Endothelial cell of umbilical vein (primary cell): ENCODE measurements around the gene EPB41L2. TPM values are rescaled to one million over a fixed set of nuclear protein-coding genes. Genes with fewer than 3 reads are reported as not detected.

ENCODE experiments used
- BruUV-seq: library from RNA; stranded (reverse); fragments of 400-500 nt; replicated peaks from 2 replicates; lab custom pipeline; 2021; lab: Mats Ljungman, UMichigan
- CTCF ChIA-PET: fragments of 300-600, 350-600 bp; sonication (Branson Sonifier 250); formaldehyde crosslinking; loops from one replicate; lab custom pipeline; 2021; ENCODE audit warnings: antibody characterized with exemption, inconsistent platforms; lab: Charles Lee
- POLR2A ChIA-PET: fragments of 300-600, 350-600 bp; sonication (Branson Sonifier 250); formaldehyde crosslinking; loops from one replicate; lab custom pipeline; 2021; ENCODE audit warnings: antibody characterized with exemption, inconsistent platforms; lab: Charles Lee
- DNase-seq: peaks from one replicate; pipeline ENCODE4 v3.0.0-alpha.2; 2011; ENCODE audit warnings: low read depth, low spot score
- FAIRE-seq: peaks from 2 replicates; lab custom pipeline; 2011; peaks lifted over from hg19 to GRCh38; lab: Jason Lieb, UNC
- H2AFZ ChIP-seq: 2 replicates; pipeline ENCODE4 v1.6.0; 2012; ENCODE audit warnings: low read depth, low read length, control low read depth, inconsistent platforms
- H3K27ac ChIP-seq: 2 replicates; pipeline ENCODE4 v1.5.1; 2011; ENCODE audit warnings: low read depth, mild to moderate bottlenecking, control low read depth, low read length, moderate library complexity; ENCODE audit not compliant: insufficient read depth
- H3K27me3 ChIP-seq, 2 experiments: 2 replicates each; pipeline versions ENCODE4 v1.6.0 to v1.6.1; 2011; ENCODE audit warnings: low read length in 2 of 2, mixed read lengths in 1 of 2; ENCODE audit not compliant: control insufficient read depth in 2 of 2, insufficient read depth in 2 of 2
- H3K36me3 ChIP-seq, 2 experiments: 2 replicates in 1 of 2; 3 replicates in 1 of 2; pipeline ENCODE4 v1.5.1; 2011; ENCODE audit warnings: low read length in 2 of 2, mild to moderate bottlenecking in 1 of 2, moderate library complexity in 1 of 2; ENCODE audit not compliant: control insufficient read depth in 2 of 2, insufficient read depth in 2 of 2; ENCODE audit errors: extremely low read depth in 1 of 2
- H3K4me1 ChIP-seq: 3 replicates; pipeline ENCODE4 v1.5.1; 2011; ENCODE audit warnings: mild to moderate bottlenecking, low read length; ENCODE audit not compliant: control insufficient read depth, insufficient read depth; ENCODE audit errors: extremely low read depth
- H3K4me2 ChIP-seq: 2 replicates; pipeline ENCODE4 v1.6.1; 2011; ENCODE audit warnings: low read length, control low read depth, mixed read lengths; ENCODE audit not compliant: insufficient read depth
- H3K4me3 ChIP-seq, 3 experiments: fragments of 200-600 bp in 1 of 3; sonication (generic), shearing (Covaris generic) in 1 of 3; replicated peaks in 1 of 3; 2 replicates each; pipeline ENCODE4 v1.5.1; 2011 to 2016; ENCODE audit warnings: control low read depth in 3 of 3, low read length in 3 of 3, mild to moderate bottlenecking in 2 of 3, inconsistent platforms in 1 of 3, low read depth in 1 of 3, moderate library complexity in 1 of 3; ENCODE audit not compliant: insufficient read depth in 1 of 3
- H3K79me2 ChIP-seq: 2 replicates; pipeline ENCODE4 v1.6.0; 2012; ENCODE audit warnings: low read length, inconsistent platforms; ENCODE audit not compliant: control insufficient read depth, insufficient read depth
- H3K9ac ChIP-seq: replicated peaks from 2 replicates; pipeline ENCODE3; 2011; ENCODE audit warnings: low read length, control low read depth; ENCODE audit not compliant: insufficient read depth; ENCODE audit errors: extremely low read depth
- H3K9me1 ChIP-seq: replicated peaks from 3 replicates; pipeline ENCODE4 v1.6.0; 2011; ENCODE audit warnings: mild to moderate bottlenecking, low read length; ENCODE audit not compliant: control insufficient read depth, insufficient read depth; ENCODE audit errors: extremely low read depth
- H3K9me3 ChIP-seq: replicated peaks from 2 replicates; pipeline ENCODE4 v1.5.1; 2012; ENCODE audit warnings: low read length, inconsistent platforms; ENCODE audit not compliant: control insufficient read depth, insufficient read depth
- H4K20me1 ChIP-seq: replicated peaks from 2 replicates; pipeline ENCODE3; 2011; ENCODE audit warnings: mild to moderate bottlenecking, low read length; ENCODE audit not compliant: control insufficient read depth, insufficient read depth; ENCODE audit errors: extremely low read depth
- CTCF ChIP-seq, 2 donors: IDR thresholded peaks; 1 replicate in 1 of 2; 2 replicates in 1 of 2; pipeline ENCODE4 v1.5.1; 2011; ENCODE audit warnings: low read length in 2 of 2, mild to moderate bottlenecking in 2 of 2, moderate library complexity in 2 of 2, control low read depth in 1 of 2, inconsistent platforms in 1 of 2, low read depth in 1 of 2; ENCODE audit not compliant: insufficient read depth in 1 of 2; ENCODE audit errors: extremely low read depth in 1 of 2
- EZH2 ChIP-seq: IDR thresholded peaks from 2 replicates; pipeline ENCODE4 v1.6.1; 2012; ENCODE audit warnings: borderline replicate concordance, low read depth, mild to moderate bottlenecking, moderate library complexity, low read length, inconsistent platforms; ENCODE audit not compliant: severe bottlenecking
- FOS ChIP-seq: IDR thresholded peaks from 2 replicates; pipeline ENCODE4 v1.6.1; 2011; ENCODE audit warnings: mild to moderate bottlenecking, low read length, moderate library complexity, borderline replicate concordance; ENCODE audit not compliant: insufficient read depth
- GATA2 ChIP-seq: IDR thresholded peaks from 2 replicates; pipeline ENCODE4 v1.7.0; 2011; ENCODE audit warnings: low read depth, mild to moderate bottlenecking, moderate library complexity, mixed read lengths, low read length; ENCODE audit not compliant: insufficient read length, insufficient read depth
- JUN ChIP-seq: IDR thresholded peaks from 2 replicates; pipeline ENCODE4 v1.6.1; 2011; ENCODE audit warnings: borderline replicate concordance, low read depth; ENCODE audit not compliant: insufficient read length, insufficient read depth
- MAX ChIP-seq: IDR thresholded peaks from 2 replicates; pipeline ENCODE4 v1.6.1; 2011; ENCODE audit not compliant: insufficient read depth, insufficient read length
- MYC ChIP-seq: IDR thresholded peaks from one replicate; pipeline ENCODE4 v1.6.1; 2011; ENCODE audit warnings: mild to moderate bottlenecking, low read depth, low read length
- POLR2A ChIP-seq: IDR thresholded peaks from 2 replicates; pipeline ENCODE4 v1.6.1; 2012; ENCODE audit warnings: low read depth, mild to moderate bottlenecking, control low read depth, low read length
- POLR2AphosphoS5 ChIP-seq: IDR thresholded peaks from 2 replicates; pipeline ENCODE4 v1.6.1; 2012; ENCODE audit warnings: low read depth, mild to moderate bottlenecking, control low read depth, low read length, moderate library complexity; ENCODE audit not compliant: insufficient read depth
- dilution Hi-C: fragments of 300-500 bp; cut with MboI; formaldehyde crosslinking; loops from one replicate; pipeline ENCODE4 v1.15.0; 2019; ENCODE audit warnings: low sequenced_read_pairs; ENCODE audit not compliant: extremely low pct_ligation_motif_present
- intact Hi-C: fragments of 100-400 bp; cut with micrococcal nuclease; formaldehyde crosslinking; loops from one replicate; pipeline ENCODE4 v1.10.0; 2022
- polyA plus RNA-seq, 4 experiments: library from polyadenylated mRNA; depleted of rRNA in 3 of 4; stranded (reverse) in 3 of 4; unstranded in 1 of 4; fragments of >200 nt; gene quantifications; 2 replicates each; pipeline versions ENCODE4 v1.2.1 to v1.2.3, GENCODE V29; 2011 to 2012; ENCODE audit warnings: missing spikeins in 1 of 4
- total RNA-seq: library from RNA; stranded (reverse); gene quantifications from 2 replicates; pipeline ENCODE4 v1.2.3, GENCODE V29; 2021

Gene EPB41L2
- total and polyA plus RNA-seq, 2 donors (not counting 3 experiments of a cell fraction or from before 2014, with no cell fraction given), result 26.5 to 87.7 TPM

DNA sequence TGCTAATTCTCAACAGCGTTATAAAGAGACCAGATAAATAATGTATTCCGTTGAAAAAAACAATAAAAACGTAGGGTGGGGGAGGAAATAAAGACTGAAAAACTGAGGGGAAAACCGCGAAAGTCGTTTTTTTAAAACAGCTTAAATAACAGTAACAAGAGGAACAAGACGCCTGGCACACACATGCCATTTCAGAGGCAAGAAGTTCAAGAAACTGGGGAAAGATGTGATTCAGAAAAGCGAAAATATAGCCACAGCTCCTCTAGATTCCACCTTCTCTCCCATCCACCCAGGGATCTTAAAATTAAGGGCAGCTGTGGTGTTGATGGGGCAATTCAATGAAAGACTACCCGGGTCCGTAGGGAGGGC is 1.3 kb downstream of the EPB41L2 start:
- H4K20me1 ChIP-seq, result no peaks in the 10 kb centered on the region
- TF ChIP-seq MYC, result no peak
- no peak overlapping the region for H3K27ac ChIP-seq
- peak overlapping the region; percentile 62 for H3K4me2 ChIP-seq
- BruUV-seq, result no TSS peak
- intact Hi-C loops (loop anchor here (1.0 to 2.0 kb wide), 5 partner anchors 10 to 1571 kb away; no protein-coding TSS in a partner anchor), dilution Hi-C loops (no loop called here)
- H3K79me2 ChIP-seq, result peaks cover 56% of the 10 kb centered on the region
- peak; percentile 31 for FAIRE-seq
- no peaks in the 10 kb centered on the region for H3K9me1 ChIP-seq
- no peak overlapping the region for H2AFZ ChIP-seq
- peak overlapping the region; percentile 54 for H3K9ac ChIP-seq
- POLR2A ChIA-PET, result no interaction called here
- H3K27me3 ChIP-seq, result no peaks in the 10 kb centered on the region
- no peaks in the 10 kb centered on the region for H3K9me3 ChIP-seq
- H3K36me3 ChIP-seq, result no peaks in the 10 kb centered on the region
- CTCF ChIA-PET, result interaction anchor here (0.8 to 4.0 kb wide), 4 partner anchors 11 to 176 kb away, joined by 3 to 22 read pairs (median 4); no protein-coding TSS in a partner anchor
- no peak for DNase-seq
- H3K4me1 ChIP-seq, result peaks cover 10% of the 10 kb centered on the region
- H3K4me3 ChIP-seq, result peak overlapping the region; percentile 83 to 96 (median 89)

DNA sequence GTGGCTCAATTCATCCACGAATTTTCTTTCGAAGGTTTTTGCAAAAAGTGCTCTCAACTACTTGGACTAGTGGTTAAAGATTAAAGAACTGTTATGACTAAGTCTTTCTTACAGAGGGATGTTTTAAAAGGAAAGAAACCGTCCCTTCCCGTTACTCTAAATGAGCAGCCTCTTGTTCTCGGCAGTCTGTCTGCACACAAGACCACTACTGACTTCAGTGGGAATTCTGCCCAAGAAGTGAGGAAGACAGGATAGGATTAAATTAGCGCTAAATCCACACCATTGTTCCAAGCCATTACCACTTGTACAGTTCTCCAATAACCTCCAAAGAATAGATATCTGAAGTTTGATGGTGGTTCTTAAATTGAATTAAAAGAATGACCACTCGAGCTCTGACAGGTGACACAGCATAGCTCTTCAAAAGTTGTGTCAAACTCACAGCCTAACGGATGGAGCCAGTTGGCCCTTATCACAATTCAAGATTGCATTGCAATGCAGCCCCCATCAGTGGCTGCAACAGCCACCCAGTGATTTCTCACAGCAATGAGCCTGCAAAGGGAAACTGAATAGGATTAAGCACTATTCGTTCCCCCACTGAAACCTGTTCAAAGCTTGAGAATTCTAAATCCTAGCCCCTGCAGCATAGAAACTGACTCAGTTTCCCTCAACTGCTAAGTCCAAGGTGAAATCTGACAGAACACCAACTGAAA is 1.8 kb downstream of the EPB41L2 start:
- Histone ChIP-seq H3K27ac (no peak overlapping the region), H4K20me1 (peaks cover 2% of the 10 kb centered on the region), H3K4me3 (no peak overlapping the region), H2AFZ (no peak overlapping the region), H3K79me2 (peaks cover 61% of the 10 kb centered on the region), H3K27me3 (no peaks in the 10 kb centered on the region), H3K4me2 (peak overlapping the region; percentile 62), H3K9ac (no peak overlapping the region), H3K4me1 (peaks cover 10% of the 10 kb centered on the region), H3K36me3 (no peaks in the 10 kb centered on the region), H3K9me1 (no peaks in the 10 kb centered on the region), H3K9me3 (no peaks in the 10 kb centered on the region)
- dilution Hi-C loops (no loop called here), intact Hi-C loops (loop anchor here (1.0 kb wide), 1 partner anchor 10 kb away; no protein-coding TSS in a partner anchor)
- FAIRE-seq, result no peak
- no peak for TF ChIP-seq EZH2
- TF ChIP-seq MAX, result no peak
- TF ChIP-seq JUN, result no peak
- no peak for TF ChIP-seq CTCF (IDR thresholded peaks at IDR 0.05; ENCODE audit: extremely low read depth in 1 of 2, insufficient read depth in 1 of 2, low read depth in 1 of 2, low read length in 2 of 2)
- no peak for TF ChIP-seq FOS
- no peak for TF ChIP-seq GATA2
- no peak for TF ChIP-seq POLR2AphosphoS5
- TF ChIP-seq MYC, result no peak
- no peak for TF ChIP-seq POLR2A
- peak; percentile 15 for DNase-seq
- TSS peak; percentile 39 for BruUV-seq
- ChIA-PET CTCF (interaction anchor here (0.9 to 4.0 kb wide), 3 partner anchors 9 to 175 kb away, joined by 3 to 22 read pairs (median 6); no protein-coding TSS in a partner anchor), POLR2A (no interaction called here)
